ENCODE data around the gene SYNPO2.
A peak's percentile ranks its signal among the peaks of the same experiment; 100 is the strongest.
"Not testable (repeated sequence)": the region's sequence is repeated elsewhere in the genome, so short reads cannot be mapped to it uniquely, and the experiment has no call there.

Gene SYNPO2
- total RNA-seq: 1.5 to 4.3 (median 3.4) reads per million in 4 donors

DNA sequence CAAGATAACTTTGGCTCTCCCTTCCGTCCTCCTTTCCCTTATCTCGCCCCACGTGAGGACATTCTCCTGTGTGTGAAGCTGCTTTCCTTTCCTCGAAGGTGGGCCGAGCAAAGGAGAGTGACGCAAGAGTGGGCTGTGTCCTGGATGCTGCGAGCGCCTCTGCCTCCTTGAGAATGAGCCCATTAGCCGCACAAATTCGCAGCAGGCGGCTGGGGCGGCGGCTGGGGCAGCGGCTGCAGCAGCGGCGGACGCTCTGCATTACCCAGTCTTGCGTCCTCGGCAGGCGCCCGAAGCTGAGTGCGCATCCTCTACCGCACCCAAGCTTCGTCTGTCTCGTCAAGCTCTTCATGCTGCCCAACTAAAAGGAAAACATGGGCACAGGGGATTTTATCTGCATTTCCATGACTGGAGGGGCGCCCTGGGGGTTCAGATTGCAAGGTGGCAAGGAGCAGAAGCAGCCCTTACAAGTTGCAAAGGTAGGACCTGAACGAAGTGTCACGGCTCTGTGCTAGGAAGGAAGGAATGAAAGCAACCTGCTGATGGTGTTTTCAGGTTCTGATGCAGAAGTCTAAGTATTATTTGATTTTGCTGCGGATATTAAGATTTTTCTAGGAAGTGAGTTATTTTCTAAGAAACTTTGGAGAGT, at the start of gene SYNPO2:
Gene SYNPO2, plus strand, starts transcription at position 189 of the 646 bp plus-strand sequence. Its CDS starts 183 bp downstream, at position 372.
- DNase-seq: peak in 1 of 5 donors; percentile 40

DNA sequence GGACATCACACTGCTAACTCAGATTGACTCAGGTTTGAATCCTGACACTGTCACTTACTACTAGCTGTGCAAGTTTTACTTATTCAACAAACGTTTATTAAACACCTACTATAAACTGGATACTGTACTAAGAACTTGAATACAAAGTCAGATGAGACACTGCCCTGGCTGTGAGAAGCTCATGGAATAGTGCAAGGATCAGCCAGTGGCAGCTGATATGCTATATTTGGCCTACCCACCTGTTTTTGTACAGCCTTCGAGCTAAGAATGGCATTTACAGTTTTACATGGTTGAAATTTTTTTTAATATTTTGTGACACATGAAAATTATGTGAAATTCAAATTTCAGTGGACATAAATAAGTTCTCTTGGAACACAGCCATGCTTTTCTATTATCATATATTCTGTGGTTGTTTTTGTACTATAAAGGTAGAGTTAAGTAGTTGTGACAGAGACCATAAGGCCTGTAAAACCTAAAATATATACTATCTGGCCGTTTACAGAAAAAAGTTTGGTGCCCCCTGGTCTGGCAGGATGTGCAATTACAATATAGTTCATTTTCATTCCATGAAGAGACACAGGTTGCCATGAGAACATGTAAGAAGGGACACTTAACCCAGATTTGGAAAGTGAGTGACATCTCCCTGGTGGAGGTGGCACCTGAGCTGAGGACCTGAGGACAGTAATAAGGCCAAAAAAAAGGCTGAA, 49.3 kb upstream of the SYNPO2 start:
- no peak for DNase-seq

DNA sequence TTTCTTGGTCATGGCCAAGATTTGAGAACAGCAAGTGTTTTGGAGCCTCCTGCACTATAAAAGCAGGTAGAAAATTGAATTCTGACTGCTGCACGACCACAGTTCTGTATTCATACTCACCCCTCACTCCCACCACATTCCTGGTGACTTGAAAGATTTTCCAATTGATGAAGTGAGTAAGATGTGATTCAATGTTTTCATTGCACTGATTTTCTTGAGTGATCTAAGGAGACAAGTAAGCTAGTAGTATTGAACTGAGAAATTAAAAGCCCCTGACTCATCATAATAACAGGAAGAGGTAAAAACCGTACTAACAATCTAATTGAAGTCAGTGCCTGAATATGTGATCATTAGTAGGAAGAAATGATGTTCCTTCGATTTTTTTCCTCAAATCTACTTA, 46.6 kb upstream of the SYNPO2 start:
- DNase-seq: no peak

- DNase-seq: no peak
Observed at GRCh38 chr4:118843237-118843636, 45.4 kb upstream of the SYNPO2 start.

GRCh38 chr4:118845552-118846050, 43.1 kb upstream of the SYNPO2 start:
- no peak for DNase-seq

GRCh38 chr4:118846979-118847378, 41.7 kb upstream of the SYNPO2 start:
- DNase-seq: no peak

GRCh38 chr4:118848242-118848641, 40.4 kb upstream of the SYNPO2 start:
- no peak for DNase-seq

DNA sequence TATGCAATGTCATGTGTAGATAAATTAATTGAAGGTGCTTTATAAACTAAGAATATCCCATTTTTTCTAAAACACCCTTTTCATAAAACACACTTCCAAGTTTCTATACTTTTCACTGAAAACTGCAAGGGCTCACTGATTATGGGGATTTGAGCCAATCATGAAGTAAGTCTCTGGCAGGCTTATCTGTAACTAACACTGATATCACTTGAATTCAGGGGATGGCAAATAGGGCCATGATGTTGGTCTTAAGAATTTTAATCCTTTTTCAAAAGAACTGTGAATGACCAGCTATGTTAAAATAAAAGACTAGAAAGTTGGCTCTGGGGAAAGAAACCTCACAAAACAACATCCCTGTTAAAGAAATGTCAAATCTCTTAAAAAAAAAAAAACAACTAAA, 39.8 kb upstream of the SYNPO2 start:
- no peak for DNase-seq

DNA sequence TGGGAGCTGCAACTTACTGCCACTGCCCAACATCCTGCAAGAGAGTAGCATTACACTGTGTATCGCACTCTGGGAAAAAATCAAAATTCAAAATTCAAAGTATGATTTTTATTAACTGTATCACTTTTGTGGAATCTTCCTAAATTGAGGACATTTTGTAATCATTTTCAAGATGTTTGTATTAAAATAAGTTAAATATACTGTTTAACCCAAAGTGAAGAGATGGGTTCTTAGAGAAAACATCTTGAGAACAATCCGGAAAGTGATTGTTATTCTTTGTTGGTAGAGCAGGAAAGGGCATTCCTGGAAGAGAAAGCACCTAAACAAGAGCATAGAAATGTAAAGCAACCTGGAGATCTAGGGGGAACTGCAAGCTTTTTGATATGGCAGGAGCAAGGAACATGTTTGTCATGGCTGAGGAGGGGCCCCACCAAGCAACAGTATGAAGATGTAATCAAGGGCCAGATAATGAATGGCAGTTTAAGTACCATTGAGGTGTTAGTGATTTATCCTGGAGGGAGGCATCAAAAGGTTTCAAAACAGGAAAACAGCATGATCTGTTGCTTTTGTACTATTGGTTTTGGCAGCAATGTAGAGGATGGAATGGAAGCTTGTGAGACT, 38.7 kb upstream of the SYNPO2 start:
- DNase-seq: peak in 1 of 5 donors; percentile 2

GRCh38 chr4:118850488-118851173, 38.0 kb upstream of the SYNPO2 start:
- DNase-seq: peak in 4 of 5 donors; percentile 22 to 72 (median 32)

DNA sequence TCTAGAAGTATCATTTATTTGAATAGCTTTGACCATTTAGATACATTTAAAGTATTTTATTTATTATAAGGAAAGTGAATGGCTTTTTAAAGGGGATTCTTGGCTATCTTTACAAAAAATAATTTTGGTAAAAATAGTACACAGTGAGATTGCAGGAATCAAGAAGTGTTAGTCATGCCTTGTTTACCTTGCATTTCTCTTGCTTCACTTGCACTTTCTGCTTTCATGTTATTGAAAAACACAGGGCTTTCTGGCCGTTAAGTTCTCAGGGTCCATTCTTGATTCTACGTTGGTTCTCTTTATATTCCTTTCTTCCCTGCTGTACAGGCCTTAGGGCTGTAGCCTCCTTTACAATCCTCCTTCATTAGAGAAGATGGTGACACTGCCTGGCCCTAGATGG, 30.9 kb upstream of the SYNPO2 start:
- no peak for DNase-seq

DNA sequence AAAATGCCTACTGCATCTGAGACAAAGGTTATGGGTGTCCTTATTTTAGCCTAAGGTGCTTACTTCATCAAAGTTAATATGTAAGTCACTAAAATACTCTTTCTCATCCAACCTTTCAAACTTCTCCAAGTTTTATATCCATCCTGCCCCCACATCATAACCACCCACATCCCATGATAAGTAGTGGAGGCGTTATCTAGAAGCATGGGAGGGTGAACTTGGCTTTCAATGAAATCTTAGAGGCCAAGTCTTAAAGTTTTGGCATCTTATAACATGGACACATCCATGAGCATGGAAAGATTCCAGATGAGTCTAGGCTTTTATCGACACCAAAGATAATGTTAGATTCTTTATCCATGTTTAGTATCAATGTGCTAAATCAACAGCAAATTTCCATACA, 29.9 kb upstream of the SYNPO2 start:
- no peak for DNase-seq

GRCh38 chr4:118865091-118865708, 23.5 kb upstream of the SYNPO2 start:
- peak in 1 of 5 donors; percentile 23 for DNase-seq

GRCh38 chr4:118866442-118866841, 22.2 kb upstream of the SYNPO2 start:
- no peak for DNase-seq

- no peak for DNase-seq
Observed at GRCh38 chr4:118867311-118868067, 21.2 kb upstream of the SYNPO2 start.

GRCh38 chr4:118869808-118870342, 18.8 kb upstream of the SYNPO2 start:
- no peak for DNase-seq

DNA sequence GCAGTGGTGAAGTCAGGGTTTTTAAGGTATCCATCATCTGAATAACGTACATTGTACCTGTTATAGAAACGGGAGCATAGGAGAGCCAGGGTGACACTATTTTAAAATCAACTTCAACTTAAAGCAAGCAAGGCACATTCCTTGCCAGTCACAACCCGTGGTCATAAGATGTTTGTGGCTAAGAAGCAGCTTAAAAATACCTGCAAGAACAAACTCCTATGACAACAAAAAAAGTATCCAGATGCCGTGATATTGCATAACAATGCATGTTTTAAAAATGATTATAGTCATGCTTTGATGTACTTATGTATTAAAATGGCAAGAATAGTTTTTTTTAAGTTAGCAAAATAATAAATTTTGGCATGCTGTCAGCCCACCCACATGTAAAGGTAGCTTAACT, 16.5 kb upstream of the SYNPO2 start:
- DNase-seq: no peak

- DNase-seq: no peak
Observed at GRCh38 chr4:118877797-118878196, 10.9 kb upstream of the SYNPO2 start.

DNA sequence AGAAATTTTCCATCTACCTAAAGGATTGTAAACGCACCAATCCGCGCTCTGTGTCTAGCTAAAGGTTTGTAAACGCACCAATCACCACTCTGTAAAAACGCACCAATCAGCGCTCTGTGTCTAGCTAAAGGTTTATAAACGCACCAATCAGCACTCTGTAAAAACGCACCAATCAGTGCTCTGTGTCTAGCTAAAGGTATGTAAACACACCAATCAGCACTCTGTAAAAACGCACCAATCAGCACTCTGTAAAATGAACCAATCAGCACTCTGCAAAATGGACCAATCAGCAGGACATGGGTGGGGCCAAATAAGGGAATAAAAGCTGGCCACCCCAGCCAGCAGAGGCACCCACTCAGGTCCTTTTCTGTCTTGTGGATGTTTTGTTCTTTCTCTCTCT, 10.1 kb upstream of the SYNPO2 start:
- DNase-seq: not testable (repeated sequence)

- DNase-seq: no peak
Observed at GRCh38 chr4:118879409-118879808, 9.2 kb upstream of the SYNPO2 start.

DNA sequence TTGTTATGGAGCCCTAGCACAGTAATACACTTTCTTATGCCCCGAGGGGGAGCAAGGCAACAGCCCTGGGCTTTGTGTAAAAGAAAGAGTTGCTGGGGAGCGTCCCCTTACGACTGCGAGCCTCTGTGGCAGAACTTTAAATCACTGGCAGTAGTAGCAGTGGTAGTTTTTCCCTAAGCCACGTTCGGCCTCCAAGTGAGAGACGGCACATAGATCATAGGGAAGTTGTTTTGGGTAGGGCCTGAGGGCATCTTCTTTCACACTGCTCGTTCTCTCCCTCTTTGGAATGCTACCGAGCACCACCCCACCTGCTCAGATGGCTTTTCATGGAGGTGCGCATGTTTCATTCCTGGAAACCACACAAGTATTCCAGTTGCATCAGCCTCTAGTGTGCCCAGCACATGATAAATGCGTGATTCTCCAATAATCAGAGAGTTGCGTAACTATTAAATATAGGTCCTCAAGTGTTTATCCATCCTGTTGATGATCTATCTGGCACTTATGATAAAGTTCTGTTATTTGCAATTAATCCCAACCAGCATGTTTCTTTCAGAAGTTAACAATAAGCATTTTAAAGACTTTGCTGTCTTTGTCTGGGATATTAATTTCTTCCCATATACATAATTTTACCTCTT, 7.0 kb upstream of the SYNPO2 start:
- DNase-seq: no peak

Measured in T-helper 1 cell (primary cell).